Activated CD4-positive, alpha-beta T cell treated with anti-CD3 and anti-CD28 coated beads for 4 hours (primary cell): ENCODE measurements around the gene OR5I1.
"Not testable (repeated sequence)": the region's sequence is repeated elsewhere in the genome, so short reads cannot be mapped to it uniquely, and the experiment has no call there.

Experiments
- DNase-seq, 2 donors: peaks; one replicate each; pipeline ENCODE4 v3.0.0-alpha.2; 2020

The OR5I1 gene

DNA sequence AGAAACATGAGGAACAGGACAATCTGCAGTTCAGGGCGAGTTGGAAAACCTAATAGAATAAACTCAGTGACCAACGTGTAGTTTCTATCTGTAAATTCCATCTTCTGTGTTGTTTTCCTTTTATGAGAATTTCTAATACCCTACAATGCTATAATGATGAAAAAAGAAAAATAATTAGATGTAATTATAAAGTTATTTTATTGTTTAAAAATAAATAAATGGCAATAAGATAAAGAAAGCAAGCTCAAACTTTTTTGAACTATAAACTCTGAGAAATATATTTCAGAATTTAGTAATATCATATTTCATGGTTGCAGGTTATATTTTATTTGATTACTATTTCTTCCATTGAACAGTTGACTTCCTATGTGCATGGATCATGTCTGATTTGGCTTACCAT lies at the start of gene OR5I1:
OR5I1 (minus strand) TSS at position 101 of the 400 bp plus-strand sequence; CDS start at position 101, 0 bp downstream.
- no peak for DNase-seq

- DNase-seq: no peak
Observed at GRCh38 chr11:55970935-55971334, 34.7 kb upstream of the OR5I1 start.

GRCh38 chr11:55969845-55970244 lies 33.6 kb upstream of the OR5I1 start, which contains the start of gene OR10AG1:
Gene OR10AG1, minus strand, starts transcription at chr11:55969945. Its CDS starts 38 bp downstream, at chr11:55969907.
- DNase-seq: no peak

GRCh38 chr11:55967914-55968313 lies 31.7 kb upstream of the OR5I1 start:
- no peak for DNase-seq

DNA sequence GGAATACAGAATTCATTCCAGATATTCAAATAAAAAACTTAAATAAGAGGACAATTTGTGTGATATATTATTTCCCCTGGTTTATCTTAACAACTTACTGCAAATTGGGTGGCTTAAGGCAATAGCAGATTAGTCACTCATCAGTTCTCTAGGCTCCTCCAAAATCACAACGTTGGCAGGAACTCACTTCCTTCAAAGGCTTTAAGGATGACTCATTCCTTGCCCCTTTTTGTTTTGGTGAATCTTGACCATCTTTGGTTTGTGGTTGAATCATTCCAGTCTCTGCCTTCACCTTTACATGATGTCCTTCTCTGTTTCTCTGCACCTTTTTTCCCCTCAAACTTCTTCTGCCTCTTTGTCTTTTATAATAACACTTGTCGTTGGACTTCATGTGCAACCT lies 30.2 kb upstream of the OR5I1 start:
- no peak for DNase-seq

DNA sequence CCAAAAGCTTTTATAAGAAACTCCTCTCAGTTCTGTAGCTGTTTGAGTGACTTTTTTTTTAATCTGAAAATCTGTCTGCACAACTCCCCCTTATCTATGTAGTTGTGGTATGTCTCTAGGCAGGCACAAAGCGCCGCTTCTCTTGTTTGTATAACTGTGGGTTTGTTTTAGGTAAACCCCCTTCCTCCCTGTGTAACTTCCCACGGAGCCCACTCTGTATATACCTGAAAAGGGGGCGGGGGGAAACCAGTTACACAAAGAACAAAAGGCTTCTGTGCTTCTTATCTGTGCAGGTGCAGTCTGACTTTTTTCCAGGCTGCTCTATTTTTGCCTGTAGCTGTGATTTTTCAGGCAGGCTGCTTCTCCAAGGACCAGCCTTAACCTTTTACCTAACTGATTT lies 20.3 kb upstream of the OR5I1 start:
- no peak for DNase-seq

- DNase-seq: no peak
Observed at GRCh38 chr11:55949330-55949729, 13.1 kb upstream of the OR5I1 start.

GRCh38 chr11:55942785-55943392 lies 6.7 kb upstream of the OR5I1 start:
- DNase-seq: no peak

GRCh38 chr11:55920537-55920936 lies 15.7 kb downstream of the OR5I1 start:
- DNase-seq: no peak

- no peak for DNase-seq
Observed at GRCh38 chr11:55914482-55914881, 21.7 kb downstream of the OR5I1 start, which contains the start of gene OR5W2. Gene OR5W2, minus strand, starts transcription at chr11:55914582. Its CDS starts 0 bp downstream, at chr11:55914582.

- DNase-seq: no peak
Observed at GRCh38 chr11:55902308-55902707, 33.9 kb downstream of the OR5I1 start.

DNA sequence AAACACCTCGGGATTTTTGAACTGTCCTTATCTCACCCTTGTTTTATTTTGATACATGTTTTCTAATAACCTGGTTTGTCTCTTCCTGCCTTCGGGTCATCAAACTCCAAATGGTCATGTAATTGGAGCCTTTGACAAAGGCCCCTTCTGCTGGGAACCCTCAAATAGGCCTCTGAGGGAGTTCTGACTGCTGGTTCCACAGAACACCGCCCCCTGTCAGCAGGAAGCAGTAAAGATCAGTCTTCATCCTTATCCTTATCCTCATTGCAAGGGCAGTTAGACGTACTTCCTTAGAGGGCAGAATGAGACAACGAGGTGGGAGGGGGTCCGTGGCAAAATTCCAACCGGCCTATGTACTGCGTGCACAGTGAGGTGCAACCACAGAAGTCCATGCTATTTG lies 41.0 kb downstream of the OR5I1 start:
- no peak for DNase-seq

DNA sequence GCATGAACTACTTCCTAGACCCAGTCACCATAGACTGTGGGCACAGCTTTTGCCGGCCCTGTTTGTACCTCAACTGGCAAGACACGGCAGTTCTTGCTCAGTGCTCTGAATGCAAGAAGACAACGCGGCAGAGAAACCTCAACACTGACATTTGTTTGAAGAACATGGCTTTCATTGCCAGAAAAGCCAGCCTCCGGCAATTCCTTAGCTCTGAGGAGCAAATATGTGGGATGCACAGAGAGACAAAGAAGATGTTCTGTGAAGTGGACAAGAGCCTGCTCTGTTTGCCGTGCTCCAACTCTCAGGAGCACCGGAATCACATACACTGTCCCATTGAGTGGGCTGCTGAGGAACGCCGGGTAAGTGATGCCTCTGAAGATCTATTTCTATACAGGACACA lies 50.7 kb downstream of the OR5I1 start:
- DNase-seq: not testable (repeated sequence)
